ENCODE measurements around the gene CDH23.

GRCh38 chr10:71381611-71382010 lies 15.1 kb upstream of the CDH23 start:
- TF ChIP-seq CTCF (IDR thresholded peaks at IDR 0.05; ENCODE audit: low read length) (no peak), EZH2 (optimal IDR thresholded peaks at IDR 0.05; ENCODE audit: low read depth, low read length) (no peak)

Measured in MM.1S (cell line).